PC-3 (cell line): ENCODE data around the gene C6orf136. TPM values are rescaled to one million over a fixed set of nuclear protein-coding genes. Genes with fewer than 3 reads are reported as not detected.

Experiments used
- ATAC-seq: fragments of 200-7000 bp; cut with Tn5 transposase; 2 replicates; pipeline ENCODE4 v1.9.1; 2020; ENCODE audit warnings: mild to moderate bottlenecking, moderate library complexity
- BruUV-seq: library from RNA; stranded (reverse); fragments of 400-500 nt; replicated peaks from 2 replicates; lab custom pipeline; 2021; lab: Mats Ljungman, UMichigan
- CTCF ChIA-PET: fragments of 300-600 bp; sonication (Branson Sonifier 250); formaldehyde crosslinking; loops from one replicate; lab custom pipeline; 2022; ENCODE audit warnings: antibody characterized with exemption; lab: Charles Lee
- POLR2A ChIA-PET: fragments of 300-600 bp; sonication (Branson Sonifier 250); formaldehyde crosslinking; loops from one replicate; lab custom pipeline; 2022; ENCODE audit warnings: antibody characterized with exemption; ENCODE audit not compliant: unreplicated experiment; lab: Charles Lee
- DNase-seq: peaks from one replicate; pipeline ENCODE4 v3.0.0-alpha.2; 2015
- H2AFZ ChIP-seq: fragments of 300-600 bp; sonication (generic); 2 replicates; pipeline ENCODE4 v1.6.0; 2016; ENCODE audit warnings: antibody characterized with exemption, low read length
- H3F3A ChIP-seq: fragments of 300-600 bp; sonication (generic); one replicate; pipeline ENCODE4 v1.6.0; 2017; ENCODE audit warnings: antibody characterized with exemption, low read length, control low read depth, mild to moderate bottlenecking; ENCODE audit not compliant: unreplicated experiment
- H3K27ac ChIP-seq: fragments of 300-600 bp; sonication (generic); 2 replicates; pipeline ENCODE4 v1.5.1; 2016; ENCODE audit warnings: mild to moderate bottlenecking, low read length
- H3K27me3 ChIP-seq: fragments of 300-600 bp; sonication (generic); 2 replicates; pipeline ENCODE4 v1.6.1; 2016; ENCODE audit warnings: low read length, mixed read lengths
- H3K36me3 ChIP-seq: fragments of 300-600 bp; sonication (generic); 2 replicates; pipeline ENCODE4 v1.6.1; 2016; ENCODE audit warnings: low read depth, mixed run types, low read length, mixed read lengths
- H3K4me1 ChIP-seq: fragments of 300-600 bp; sonication (generic); 2 replicates; pipeline ENCODE4 v1.5.1; 2016; ENCODE audit warnings: low read length; ENCODE audit not compliant: insufficient read depth
- H3K4me2 ChIP-seq: fragments of 300-600 bp; sonication (generic); 2 replicates; pipeline ENCODE4 v1.6.0; 2016; ENCODE audit warnings: low read length
- H3K4me3 ChIP-seq: fragments of 300-600 bp; sonication (generic); 2 replicates; pipeline ENCODE4 v1.5.1; 2016; ENCODE audit warnings: mild to moderate bottlenecking, low read length, mixed read lengths
- H3K79me2 ChIP-seq: fragments of 300-600 bp; sonication (generic); 2 replicates; pipeline ENCODE4 v1.6.1; 2017; ENCODE audit warnings: low read length, mixed read lengths
- H3K9ac ChIP-seq: fragments of 300-600 bp; sonication (generic); 2 replicates; pipeline ENCODE4 v1.6.0; 2016; ENCODE audit warnings: mild to moderate bottlenecking, low read length
- H3K9me2 ChIP-seq: fragments of 300-600 bp; sonication (generic); replicated peaks from 2 replicates; pipeline ENCODE4 v1.6.1; 2016; ENCODE audit warnings: mixed run types, low read length, mixed read lengths
- H3K9me3 ChIP-seq: fragments of 300-600 bp; sonication (generic); 2 replicates; pipeline ENCODE4 v1.6.1; 2016; ENCODE audit warnings: low read length, mixed read lengths
- H4K20me1 ChIP-seq: fragments of 300-600 bp; sonication (generic); 2 replicates; pipeline ENCODE4 v1.6.1; 2016; ENCODE audit warnings: low read length, mixed read lengths
- EZH2 ChIP-seq: fragments of 300-600 bp; sonication (generic); IDR thresholded peaks from one replicate; pipeline ENCODE4 v1.6.1; 2017; ENCODE audit warnings: antibody characterized with exemption, mild to moderate bottlenecking, low read length; ENCODE audit not compliant: unreplicated experiment
- EZH2phosphoT487 ChIP-seq: fragments of 300-600 bp; sonication (generic); IDR thresholded peaks from 2 replicates; pipeline ENCODE4 v1.6.1; 2018; ENCODE audit warnings: mild to moderate bottlenecking, antibody characterized with exemption, low read length, borderline replicate concordance
- intact Hi-C: fragments of 100-400 bp; cut with micrococcal nuclease; formaldehyde crosslinking; loops from 2 replicates; pipeline ENCODE4 v1.9.0; 2023
- total RNA-seq: library from RNA; depleted of rRNA; stranded (reverse); fragments of >200 nt; gene quantifications from 2 replicates; pipeline ENCODE4 v1.2.3, GENCODE V29; 2014; rRNA removed
- TF ChIP-seq, protein P1 (sequence below): fragments of 300-600 bp; sonication (generic); conservative IDR thresholded peaks from 2 replicates; pipeline ENCODE4 v1.5.1; 2017; ENCODE audit warnings: antibody characterized with exemption, low read depth, mild to moderate bottlenecking, low read length

C6orf136 gene
- total RNA-seq, 1 experiment from 2014 or later = 18.7 TPM

DNA sequence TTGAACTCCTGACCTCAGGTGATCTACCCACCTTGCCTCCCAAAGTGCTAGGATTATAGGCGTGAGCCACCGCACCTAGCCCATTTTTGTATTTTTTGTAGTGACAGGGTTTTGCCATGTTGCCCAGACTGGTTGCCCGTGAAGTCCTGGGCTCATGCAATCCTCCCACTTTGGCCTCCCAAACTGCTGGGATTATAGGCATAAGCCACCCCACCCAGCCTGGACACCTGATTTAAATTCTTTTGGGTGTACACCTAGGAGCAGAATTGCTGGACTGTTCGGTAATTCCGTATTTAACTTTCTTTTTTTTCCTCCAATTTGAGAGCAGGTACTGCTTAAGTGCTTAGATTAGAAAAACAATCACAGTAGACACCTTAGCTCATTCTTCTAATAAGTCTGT is 49.5 kb downstream of the C6orf136 start:
- Histone ChIP-seq H3K4me2 (no peak overlapping the region), H3K36me3 (peaks cover 3% of the 10 kb centered on the region; the same call in 1 of the 2 replicates), H3K27ac (no peak overlapping the region), H3F3A (no peaks in the 10 kb centered on the region), H3K9me2 (no peaks in the 10 kb centered on the region), H3K4me3 (no peak overlapping the region), H3K9ac (no peak overlapping the region), H4K20me1 (no peaks in the 10 kb centered on the region), H3K79me2 (no peaks in the 10 kb centered on the region), H2AFZ (no peak overlapping the region), H3K4me1 (peaks cover 9% of the 10 kb centered on the region), H3K27me3 (no peaks in the 10 kb centered on the region), H3K9me3 (no peaks in the 10 kb centered on the region)
- POLR2A ChIA-PET = no interaction called here
- intact Hi-C loops = no loop called here
- TF ChIP-seq, protein P1, sequence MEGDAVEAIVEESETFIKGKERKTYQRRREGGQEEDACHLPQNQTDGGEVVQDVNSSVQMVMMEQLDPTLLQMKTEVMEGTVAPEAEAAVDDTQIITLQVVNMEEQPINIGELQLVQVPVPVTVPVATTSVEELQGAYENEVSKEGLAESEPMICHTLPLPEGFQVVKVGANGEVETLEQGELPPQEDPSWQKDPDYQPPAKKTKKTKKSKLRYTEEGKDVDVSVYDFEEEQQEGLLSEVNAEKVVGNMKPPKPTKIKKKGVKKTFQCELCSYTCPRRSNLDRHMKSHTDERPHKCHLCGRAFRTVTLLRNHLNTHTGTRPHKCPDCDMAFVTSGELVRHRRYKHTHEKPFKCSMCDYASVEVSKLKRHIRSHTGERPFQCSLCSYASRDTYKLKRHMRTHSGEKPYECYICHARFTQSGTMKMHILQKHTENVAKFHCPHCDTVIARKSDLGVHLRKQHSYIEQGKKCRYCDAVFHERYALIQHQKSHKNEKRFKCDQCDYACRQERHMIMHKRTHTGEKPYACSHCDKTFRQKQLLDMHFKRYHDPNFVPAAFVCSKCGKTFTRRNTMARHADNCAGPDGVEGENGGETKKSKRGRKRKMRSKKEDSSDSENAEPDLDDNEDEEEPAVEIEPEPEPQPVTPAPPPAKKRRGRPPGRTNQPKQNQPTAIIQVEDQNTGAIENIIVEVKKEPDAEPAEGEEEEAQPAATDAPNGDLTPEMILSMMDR = no peak
- TF ChIP-seq EZH2phosphoT487 = no peak
- TF ChIP-seq EZH2 = no peak
- ATAC-seq = no peak
- CTCF ChIA-PET = no interaction called here
- no peak for DNase-seq
- no TSS peak for BruUV-seq

DNA sequence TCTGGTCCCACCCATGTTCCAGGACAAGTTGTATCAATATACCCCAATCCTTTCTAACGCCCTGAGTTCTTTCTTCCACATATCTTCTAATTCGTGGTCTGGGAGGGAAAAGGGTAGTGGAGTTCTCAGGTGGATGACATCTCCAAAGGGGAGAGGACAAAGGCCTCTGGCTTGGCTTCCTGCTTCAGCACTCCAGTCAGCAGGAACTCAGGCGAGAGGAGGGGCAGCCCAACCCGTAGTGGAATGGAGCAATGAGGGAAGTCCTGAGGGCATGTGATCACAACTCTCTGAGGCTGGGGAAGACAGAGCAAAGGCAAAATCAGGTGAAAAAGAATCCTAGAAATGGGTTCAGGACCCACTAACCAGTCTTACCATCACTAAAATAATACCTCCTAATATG is 53.4 kb downstream of the C6orf136 start:
- POLR2A ChIA-PET = no interaction called here
- H3K36me3 ChIP-seq = peaks cover 7% of the 10 kb centered on the region
- intact Hi-C loops = no loop called here
- no peaks in the 10 kb centered on the region for H3K9me3 ChIP-seq
- no peak for ATAC-seq
- H3K4me3 ChIP-seq = no peak overlapping the region
- H4K20me1 ChIP-seq = no peaks in the 10 kb centered on the region
- H3K27ac ChIP-seq = no peak overlapping the region
- TF ChIP-seq EZH2 (no peak), EZH2phosphoT487 (no peak)
- TF ChIP-seq, protein P1 = no peak
- no peak overlapping the region for H3K9ac ChIP-seq
- no peaks in the 10 kb centered on the region for H3K9me2 ChIP-seq
- H2AFZ ChIP-seq = no peak overlapping the region
- peaks cover 2% of the 10 kb centered on the region; the same call in 1 of the 2 replicates for H3K4me1 ChIP-seq
- H3F3A ChIP-seq = no peaks in the 10 kb centered on the region
- no peaks in the 10 kb centered on the region for H3K27me3 ChIP-seq
- no peak for DNase-seq
- no peak overlapping the region for H3K4me2 ChIP-seq
- no TSS peak for BruUV-seq
- CTCF ChIA-PET = no interaction called here
- no peaks in the 10 kb centered on the region for H3K79me2 ChIP-seq

Other genes starting within 250 kb of the C6orf136 start
- gene HLA-E, start 157.6 kb upstream of the C6orf136 start, total RNA-seq = 131 and 161 TPM in 2 replicates
- gene GNL1, start 90.6 kb upstream of the C6orf136 start, total RNA-seq = 34.7 and 46.7 TPM in 2 replicates
- 4.8 and 6.1 TPM in 2 replicates for gene PRR3, start 89.8 kb upstream of the C6orf136 start, total RNA-seq
- gene ABCF1, start 75.7 kb upstream of the C6orf136 start, total RNA-seq = 67.3 and 77.3 TPM in 2 replicates
- 44.2 and 44.5 TPM in 2 replicates for gene PPP1R10, start 29.9 kb upstream of the C6orf136 start, total RNA-seq
- 69.9 and 91.0 TPM in 2 replicates for gene MRPS18B, start 29.3 kb upstream of the C6orf136 start, total RNA-seq
- gene ATAT1, start 20.3 kb upstream of the C6orf136 start, total RNA-seq = 4.6 and 6.1 TPM in 2 replicates
- gene DHX16, start 25.9 kb downstream of the C6orf136 start, total RNA-seq = 50.0 and 75.6 TPM in 2 replicates
- gene PPP1R18, start 39.5 kb downstream of the C6orf136 start, total RNA-seq = 49.9 and 76.0 TPM in 2 replicates
- 8.5 and 14.8 TPM in 2 replicates for gene NRM, start 43.9 kb downstream of the C6orf136 start, total RNA-seq
- 19.6 and 24.9 TPM in 2 replicates for gene MDC1, start 70.1 kb downstream of the C6orf136 start, total RNA-seq
- gene TUBB, start 73.2 kb downstream of the C6orf136 start, total RNA-seq = 1,245 and 1,398 TPM in 2 replicates
- 305 and 401 TPM in 2 replicates for gene FLOT1, start 95.6 kb downstream of the C6orf136 start, total RNA-seq
- gene IER3, start 97.4 kb downstream of the C6orf136 start, total RNA-seq = 1,173 and 1,198 TPM in 2 replicates
- gene DDR1, start 237.4 kb downstream of the C6orf136 start, total RNA-seq = 108 and 144 TPM in 2 replicates